Muscle layer of colon (tissue), 2 donors: Measurements from ENCODE around the gene PRR33.
"Not testable (repeated sequence)": the region's sequence is repeated elsewhere in the genome, so short reads cannot be mapped to it uniquely, and the experiment has no call there.

Experiments
- H3K27ac ChIP-seq: one replicate; pipeline ENCODE4 v1.7.0; 2013; ENCODE audit warnings: low read depth, mild to moderate bottlenecking, low read length, moderate library complexity
- H3K27me3 ChIP-seq, 2 donors: one replicate each; pipeline ENCODE4 v1.7.0; 2013; ENCODE audit warnings: low read length in 2 of 2, mild to moderate bottlenecking in 2 of 2; ENCODE audit not compliant: insufficient read depth in 2 of 2, control insufficient read depth in 1 of 2
- H3K36me3 ChIP-seq: one replicate; pipeline ENCODE4 v1.7.0; 2013; ENCODE audit warnings: mild to moderate bottlenecking, low read length; ENCODE audit not compliant: insufficient read depth
- H3K4me1 ChIP-seq: one replicate; pipeline ENCODE4 v1.7.0; 2013; ENCODE audit warnings: mild to moderate bottlenecking, low read length; ENCODE audit not compliant: insufficient read depth
- H3K4me3 ChIP-seq, 2 donors: one replicate each; pipeline ENCODE4 v1.7.0; 2013; ENCODE audit warnings: low read length in 2 of 2, low read depth in 1 of 2, mild to moderate bottlenecking in 1 of 2, moderate library complexity in 1 of 2
- H3K9ac ChIP-seq: one replicate; pipeline ENCODE4 v1.7.0; 2013; ENCODE audit warnings: low read length
- H3K9me3 ChIP-seq: one replicate; pipeline ENCODE4 v1.7.0; 2013; ENCODE audit warnings: mild to moderate bottlenecking, low read length
- donor health status: abdominal sarcoma.
- donor health status: Adenocarcinoma of cecum.

The PRR33 gene

DNA sequence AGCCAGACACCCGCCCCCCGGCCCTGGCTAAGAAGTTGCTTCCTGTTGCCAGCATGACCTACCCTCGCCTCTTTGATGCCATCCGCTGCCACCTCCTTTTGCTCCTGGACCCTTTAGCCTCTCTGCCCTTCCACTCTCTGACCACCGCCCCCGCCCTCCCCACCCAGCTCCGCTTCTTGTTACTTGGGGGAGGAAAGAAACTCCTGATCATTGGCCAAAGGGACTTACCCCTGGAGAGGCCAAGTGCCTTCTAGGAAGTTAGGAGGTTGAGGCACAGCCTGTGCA lies at the start of gene PRR33:
Gene PRR33, minus strand, starts transcription at position 65 of the 285 bp plus-strand sequence. CDS start 1,311 bp downstream, outside the sequence.
- Histone ChIP-seq H3K9ac (no peak within 1 kb of the TSS), H3K27me3 (peaks cover 0 to 4% of the 10 kb centered on the region in 2 donors), H3K4me3 (no peak within 1 kb of the TSS), H3K9me3 (no peaks in the 10 kb centered on the region), H3K27ac (no peak within 1 kb of the TSS), H3K4me1 (no peaks in the 10 kb centered on the region), H3K36me3 (no peaks in the 10 kb centered on the region)

GRCh38 chr11:1939788-1940187 lies 48.1 kb upstream of the PRR33 start:
- H3K4me3 ChIP-seq, H3K9ac ChIP-seq, H3K36me3 ChIP-seq, H3K27ac ChIP-seq, H3K9me3 ChIP-seq, H3K4me1 ChIP-seq, H3K27me3 ChIP-seq: not testable (repeated sequence)

DNA sequence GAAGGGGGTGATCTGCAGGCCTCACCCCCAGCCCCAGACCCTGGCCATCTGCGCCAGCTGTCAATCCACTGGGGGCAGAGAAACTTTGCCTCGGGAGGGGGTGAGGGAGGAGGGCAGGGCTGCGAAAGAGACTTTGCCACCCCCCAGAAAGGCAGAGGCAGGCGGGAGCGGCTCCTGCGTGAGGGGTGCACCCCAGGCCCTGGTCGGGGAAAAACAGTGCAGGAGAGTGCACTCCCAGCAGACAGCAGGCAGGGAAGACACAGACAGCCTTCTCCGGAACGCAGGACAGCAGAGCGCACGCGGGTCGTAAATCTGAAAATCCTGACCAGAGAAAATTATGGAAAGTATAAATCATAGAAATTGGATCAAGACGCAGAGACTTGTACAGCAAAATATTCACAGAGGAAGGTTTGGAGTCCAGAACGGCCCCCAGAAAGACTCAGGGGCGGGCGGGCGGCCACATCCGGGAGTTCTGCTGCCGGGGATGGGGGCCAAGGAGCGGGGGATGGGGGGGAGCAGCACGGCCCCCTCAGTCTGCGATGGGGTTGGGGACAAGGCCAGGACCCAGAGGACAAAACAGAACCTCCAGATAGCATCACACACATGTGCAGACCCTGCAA lies 47.4 kb upstream of the PRR33 start:
- Histone ChIP-seq H3K9ac (no peak overlapping the region), H3K9me3 (no peaks in the 10 kb centered on the region), H3K36me3 (no peaks in the 10 kb centered on the region), H3K4me3 (no peak overlapping the region), H3K4me1 (no peaks in the 10 kb centered on the region), H3K27me3 (no peaks in the 10 kb centered on the region), H3K27ac (no peak overlapping the region)

DNA sequence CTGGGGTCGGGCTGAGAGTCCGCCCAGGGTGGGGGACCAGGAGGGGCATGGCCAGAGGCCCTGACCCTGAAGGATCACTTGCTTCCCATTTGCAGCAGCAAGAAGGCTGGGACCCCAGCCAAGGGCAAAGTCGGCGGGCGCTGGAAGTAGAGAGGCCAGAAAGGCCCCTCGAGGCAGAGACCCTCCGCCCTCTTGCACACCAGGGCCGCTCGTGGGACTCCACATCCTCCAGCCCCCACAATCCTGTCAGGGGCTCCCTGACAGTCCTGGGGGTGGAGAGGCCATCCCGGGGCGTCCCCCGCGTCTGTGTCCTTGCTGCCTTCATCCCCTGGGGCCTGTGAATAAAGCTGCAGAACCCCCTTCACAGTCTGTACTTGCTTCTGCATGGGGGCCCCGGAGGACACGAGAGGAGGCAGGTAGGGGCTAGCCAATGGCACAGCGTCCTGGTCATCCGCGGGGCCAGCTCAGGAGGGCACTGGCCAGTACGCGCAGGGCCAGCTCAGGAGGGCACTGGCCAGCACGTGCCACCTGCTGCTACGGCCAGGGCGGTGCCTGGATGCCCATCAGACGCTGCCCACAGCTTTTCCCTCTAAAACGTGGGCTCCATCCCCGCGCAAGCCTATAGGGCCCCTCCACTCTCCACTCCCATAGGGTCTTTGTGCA lies 46.8 kb upstream of the PRR33 start:
- Histone ChIP-seq H3K27me3 (no peaks in the 10 kb centered on the region), H3K9ac (no peak overlapping the region), H3K9me3 (no peaks in the 10 kb centered on the region), H3K27ac (no peak overlapping the region), H3K36me3 (no peaks in the 10 kb centered on the region), H3K4me3 (no peak overlapping the region), H3K4me1 (no peaks in the 10 kb centered on the region)

- Histone ChIP-seq H3K9ac (no peak overlapping the region), H3K36me3 (no peaks in the 10 kb centered on the region), H3K9me3 (no peaks in the 10 kb centered on the region), H3K27me3 (no peaks in the 10 kb centered on the region), H3K4me3 (no peak overlapping the region), H3K4me1 (no peaks in the 10 kb centered on the region), H3K27ac (no peak overlapping the region)
Observed at GRCh38 chr11:1937616-1938342, 46.1 kb upstream of the PRR33 start.

DNA sequence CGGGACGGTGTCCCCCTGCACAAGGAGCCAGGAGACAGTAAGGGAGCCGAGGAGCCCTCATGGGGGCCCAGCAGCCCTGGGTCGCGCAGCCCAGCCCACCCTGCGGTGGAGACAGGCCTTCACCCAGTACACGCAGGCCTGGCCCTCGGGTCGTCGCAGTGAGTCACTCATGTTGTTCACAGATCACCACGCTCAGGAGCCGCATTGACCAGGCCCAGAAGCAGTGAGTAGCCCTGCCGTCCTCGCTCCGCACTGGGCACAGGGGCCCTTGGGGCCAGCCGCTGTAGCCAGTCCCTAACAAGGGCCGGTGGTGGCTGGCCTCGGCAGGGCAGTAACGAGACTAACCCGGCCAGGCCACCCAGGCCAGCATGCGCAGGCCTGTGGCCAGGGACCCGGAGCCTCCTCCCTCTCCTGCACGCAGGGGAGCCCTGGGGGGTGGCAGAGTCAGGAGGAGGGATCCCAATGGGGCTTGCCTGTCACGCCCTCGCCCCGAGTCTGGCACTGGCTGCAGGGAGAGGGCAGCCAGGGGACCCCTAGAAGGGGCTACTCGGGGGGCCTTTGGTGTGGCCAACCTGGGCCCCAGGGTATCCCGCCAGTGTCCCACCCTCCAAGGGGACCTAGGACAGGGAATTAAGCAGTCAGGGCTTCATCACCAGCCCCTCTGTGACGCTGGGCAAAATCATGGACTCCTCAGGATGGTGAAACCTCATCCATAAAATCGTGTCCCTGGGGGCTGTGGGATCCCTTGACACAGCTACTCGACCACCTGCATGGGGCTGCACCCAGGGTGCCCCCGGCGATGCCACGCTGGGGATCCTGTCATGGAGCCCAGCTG lies 45.3 kb upstream of the PRR33 start:
- Histone ChIP-seq H3K36me3 (no peaks in the 10 kb centered on the region), H3K9ac (no peak overlapping the region), H3K4me3 (no peak overlapping the region), H3K9me3 (no peaks in the 10 kb centered on the region), H3K4me1 (no peaks in the 10 kb centered on the region), H3K27me3 (no peaks in the 10 kb centered on the region), H3K27ac (no peak overlapping the region)

DNA sequence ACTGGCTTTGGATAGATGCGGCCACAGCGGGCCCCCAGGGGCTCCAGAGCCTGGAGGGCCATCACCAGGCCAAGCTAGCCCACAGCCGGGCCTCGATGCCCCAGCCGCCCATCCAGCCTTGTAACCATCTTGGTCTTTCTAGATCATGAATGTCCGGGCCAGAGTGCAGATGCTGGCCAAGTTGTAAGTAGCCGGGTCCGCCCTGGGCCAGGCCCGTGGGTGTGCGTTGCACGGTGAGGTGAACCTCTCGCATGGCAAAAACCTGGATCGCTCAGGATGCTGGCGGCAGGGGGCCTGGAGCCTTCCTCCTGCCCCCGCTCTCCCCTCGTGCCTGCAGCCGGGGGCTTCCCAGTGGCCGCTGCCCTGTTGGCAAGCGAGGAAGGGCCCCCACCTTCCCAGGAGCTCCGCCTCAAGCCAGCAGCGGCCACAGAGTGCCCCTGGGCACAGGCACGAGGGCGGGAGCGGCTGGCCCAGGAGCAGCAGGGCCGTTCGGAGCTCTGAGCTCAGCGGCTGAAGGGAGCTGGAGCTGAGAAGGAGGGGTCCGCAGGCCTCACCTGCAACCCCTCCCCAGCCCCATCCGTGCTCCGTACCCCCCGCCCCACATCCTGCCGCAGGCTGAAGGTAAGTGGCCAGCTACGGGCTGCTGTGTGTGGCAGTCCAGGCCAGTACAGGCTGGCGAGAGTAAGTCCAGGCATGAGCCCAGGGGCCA lies 44.5 kb upstream of the PRR33 start:
- Histone ChIP-seq H3K4me3 (no peak overlapping the region), H3K36me3 (no peaks in the 10 kb centered on the region), H3K27me3 (no peaks in the 10 kb centered on the region), H3K4me1 (no peaks in the 10 kb centered on the region), H3K9me3 (no peaks in the 10 kb centered on the region), H3K9ac (no peak overlapping the region), H3K27ac (no peak overlapping the region)

DNA sequence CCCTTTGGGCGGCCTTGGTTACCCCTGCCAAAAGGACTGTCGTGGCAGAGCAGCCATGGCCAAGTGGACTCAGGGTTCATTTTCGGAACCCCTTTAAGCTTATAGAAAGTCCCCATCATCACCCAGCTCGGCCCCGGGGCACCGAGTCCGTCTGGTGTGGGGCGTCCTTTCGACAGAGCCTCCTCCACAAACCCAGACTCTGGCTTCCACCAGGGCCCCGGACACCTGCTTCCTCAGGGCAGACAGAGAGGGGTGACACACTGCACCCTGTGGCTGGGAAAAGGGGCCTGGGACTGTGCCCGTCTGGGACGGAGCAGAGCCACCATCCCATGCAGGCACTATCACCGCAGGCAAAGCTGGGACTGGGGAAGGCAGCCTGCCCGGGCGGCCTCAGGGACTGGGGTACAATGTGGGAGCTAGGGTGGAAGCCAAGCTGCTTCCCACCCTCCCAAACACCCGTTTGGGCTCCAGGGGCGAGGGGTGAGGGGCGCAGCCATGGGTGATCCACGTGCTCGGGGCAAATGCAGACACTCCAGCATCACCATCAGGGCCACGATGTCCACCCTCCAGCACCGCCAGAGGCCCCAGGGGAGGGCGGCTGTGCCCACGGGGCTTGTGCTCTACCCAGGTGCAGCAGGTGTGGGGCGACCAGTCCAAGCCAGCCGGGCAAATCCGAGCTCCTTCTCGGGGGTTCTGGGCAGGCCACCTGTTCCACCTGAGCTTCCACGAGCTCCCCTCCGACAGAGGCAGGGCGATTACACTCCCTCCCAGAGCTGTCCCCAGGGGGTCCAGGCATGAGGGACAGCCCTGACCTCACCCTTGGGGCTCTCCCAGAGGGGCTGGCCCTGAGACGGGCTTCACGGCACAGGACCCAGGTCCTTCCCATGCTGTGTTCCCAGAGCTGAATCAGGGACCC lies 43.7 kb upstream of the PRR33 start:
- Histone ChIP-seq H3K36me3 (no peaks in the 10 kb centered on the region), H3K27ac (no peak overlapping the region), H3K27me3 (no peaks in the 10 kb centered on the region), H3K9ac (no peak overlapping the region), H3K9me3 (no peaks in the 10 kb centered on the region), H3K4me3 (no peak overlapping the region), H3K4me1 (no peaks in the 10 kb centered on the region)

DNA sequence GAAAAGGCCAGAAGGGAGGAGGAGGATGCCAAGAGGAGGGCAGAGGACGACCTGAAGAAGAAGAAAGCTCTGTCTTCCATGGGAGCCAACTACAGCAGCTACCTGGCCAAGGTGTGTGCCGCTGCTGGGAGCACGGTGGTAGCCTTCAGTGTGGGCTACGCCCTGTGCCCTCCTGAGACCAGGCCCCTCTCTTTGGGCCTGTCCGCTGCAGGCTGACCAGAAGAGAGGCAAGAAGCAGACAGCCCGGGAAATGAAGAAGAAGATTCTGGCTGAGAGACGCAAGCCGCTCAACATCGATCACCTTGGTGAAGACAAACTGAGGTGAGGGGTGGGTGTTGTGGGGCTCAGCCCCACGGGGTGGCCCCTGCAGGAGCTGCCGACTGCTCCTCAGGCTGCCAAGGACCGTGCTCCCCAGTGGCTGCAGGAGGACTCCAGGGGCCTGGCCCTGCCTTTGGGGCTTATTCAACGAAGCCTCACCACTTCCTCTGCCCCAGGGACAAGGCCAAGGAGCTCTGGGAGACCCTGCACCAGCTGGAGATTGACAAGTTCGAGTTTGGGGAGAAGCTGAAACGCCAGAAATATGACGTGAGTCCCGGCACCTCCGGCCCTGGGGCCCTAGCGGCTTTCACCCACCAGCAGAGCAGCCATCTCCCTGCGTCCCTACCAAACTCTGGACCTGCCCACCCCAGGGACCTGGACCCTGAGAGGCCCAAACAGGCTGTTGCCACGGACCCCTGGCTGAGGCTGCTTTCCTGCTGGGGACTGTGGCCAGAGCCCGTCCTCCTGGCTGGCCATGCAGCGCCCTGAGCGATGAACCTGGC lies 42.9 kb upstream of the PRR33 start:
- H3K36me3 ChIP-seq: no peaks in the 10 kb centered on the region
- no peaks in the 10 kb centered on the region for H3K4me1 ChIP-seq
- no peak overlapping the region for H3K9ac ChIP-seq

More for the DNA sequence above, 42.9 kb upstream of the PRR33 start:
- Histone ChIP-seq H3K4me3 (no peak overlapping the region), H3K27me3 (no peaks in the 10 kb centered on the region), H3K9me3 (no peaks in the 10 kb centered on the region), H3K27ac (no peak overlapping the region)
